HUES6 (cell line): ENCODE results near the gene HOMER2.
A peak's percentile ranks its signal among the peaks of the same experiment; 100 is the strongest.
"Not testable (repeated sequence)": the region's sequence is repeated elsewhere in the genome, so short reads cannot be mapped to it uniquely, and the experiment has no call there.

Source experiments
- H3K27ac ChIP-seq: 2 replicates; pipeline ENCODE4 v1.7.0; 2013; ENCODE audit warnings: low read depth, mild to moderate bottlenecking, low read length, inconsistent platforms
- H3K27me3 ChIP-seq: 2 replicates; pipeline ENCODE4 v1.6.1; 2013; ENCODE audit warnings: low read length; ENCODE audit not compliant: control insufficient read depth, insufficient read depth
- H3K36me3 ChIP-seq: 2 replicates; pipeline ENCODE4 v1.6.1; 2013; ENCODE audit warnings: low read length; ENCODE audit not compliant: control insufficient read depth, insufficient read depth
- H3K4me1 ChIP-seq: 2 replicates; pipeline ENCODE4 v1.6.1; 2013; ENCODE audit warnings: low read length; ENCODE audit not compliant: control insufficient read depth, insufficient read depth
- H3K4me3 ChIP-seq: 2 replicates; pipeline ENCODE4 v1.5.1; 2013; ENCODE audit warnings: low read depth, low read length
- H3K9ac ChIP-seq: one replicate; pipeline ENCODE4 v1.6.1; 2013; ENCODE audit warnings: mild to moderate bottlenecking, low read length
- H3K9me3 ChIP-seq: 2 replicates; pipeline ENCODE4 v1.6.1; 2013; ENCODE audit warnings: low read depth, low read length; ENCODE audit not compliant: control insufficient read depth, insufficient read depth

Gene HOMER2

GRCh38 chr15:82830427-82831173 is 121.9 kb downstream of the HOMER2 start:
- peaks cover 87% of the 10 kb centered on the region for H3K36me3 ChIP-seq
- H3K9me3 ChIP-seq = no peaks in the 10 kb centered on the region
- H3K4me1 ChIP-seq = no peaks in the 10 kb centered on the region
- H3K4me3 ChIP-seq = no peak overlapping the region
- no peaks in the 10 kb centered on the region for H3K27me3 ChIP-seq
- H3K9ac ChIP-seq = no peak overlapping the region
- H3K27ac ChIP-seq = no peak overlapping the region

DNA sequence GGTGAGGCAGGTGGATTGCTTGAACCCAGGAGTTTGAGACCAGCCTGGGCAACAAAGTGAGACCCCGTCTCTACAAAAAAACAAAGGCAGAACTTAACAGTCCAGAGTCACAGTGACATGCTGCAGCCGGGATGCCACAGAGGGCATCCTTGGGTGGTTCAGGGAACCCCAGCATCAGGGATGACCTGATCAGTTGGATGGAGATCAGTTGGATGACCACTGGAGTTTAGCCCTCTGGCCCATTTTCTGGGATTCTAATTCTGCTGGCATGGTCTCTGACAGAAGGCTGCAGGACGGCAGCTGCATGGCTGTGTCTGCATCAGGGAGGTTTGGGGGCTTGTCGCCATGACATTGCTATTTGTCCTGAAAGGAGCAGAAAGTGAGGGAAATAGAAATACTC is 123.3 kb downstream of the HOMER2 start:
- peaks cover 75% of the 10 kb centered on the region for H3K36me3 ChIP-seq
- H3K27ac ChIP-seq = no peak overlapping the region

DNA sequence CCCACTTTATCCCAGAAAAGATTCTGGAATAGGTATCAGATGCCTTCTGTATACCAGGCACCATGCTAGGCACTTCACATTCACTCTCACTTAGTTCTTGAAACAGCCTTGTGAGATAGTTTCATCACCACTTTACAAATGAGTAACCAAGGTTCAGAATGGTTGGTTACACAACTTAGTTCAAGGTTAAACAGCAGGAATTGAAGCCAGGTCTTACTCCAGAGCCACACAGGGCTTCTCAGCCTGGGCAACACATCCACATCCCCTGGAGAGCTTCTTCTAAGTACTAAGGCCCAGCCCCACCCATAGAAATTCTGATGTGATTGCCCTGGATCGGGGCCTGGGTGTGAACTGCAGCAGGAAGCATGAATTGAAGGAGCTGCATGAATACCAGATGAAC is 124.4 kb downstream of the HOMER2 start:
- Histone ChIP-seq H3K27me3 (no peaks in the 10 kb centered on the region), H3K9ac (no peak overlapping the region), H3K36me3 (peaks cover 71% of the 10 kb centered on the region), H3K9me3 (no peaks in the 10 kb centered on the region), H3K27ac (no peak overlapping the region), H3K4me1 (no peaks in the 10 kb centered on the region), H3K4me3 (no peak overlapping the region)

More for the DNA sequence above, 123.3 kb downstream of the HOMER2 start:
- Histone ChIP-seq H3K9ac (no peak overlapping the region), H3K9me3 (no peaks in the 10 kb centered on the region), H3K4me1 (no peaks in the 10 kb centered on the region), H3K4me3 (no peak overlapping the region), H3K27me3 (no peaks in the 10 kb centered on the region)

GRCh38 chr15:82823049-82823448 is 129.5 kb downstream of the HOMER2 start:
- peaks cover 60% of the 10 kb centered on the region for H3K36me3 ChIP-seq
- no peaks in the 10 kb centered on the region for H3K9me3 ChIP-seq
- H3K4me3 ChIP-seq = no peak overlapping the region
- no peak overlapping the region for H3K27ac ChIP-seq
- H3K9ac ChIP-seq = no peak overlapping the region
- H3K27me3 ChIP-seq = no peaks in the 10 kb centered on the region
- no peaks in the 10 kb centered on the region for H3K4me1 ChIP-seq

- H3K27ac ChIP-seq, H3K4me3 ChIP-seq, H3K4me1 ChIP-seq, H3K27me3 ChIP-seq, H3K9ac ChIP-seq, H3K9me3 ChIP-seq: not testable (repeated sequence)
- H3K36me3 ChIP-seq = peaks cover 60% of the 10 kb centered on the region
Measured at GRCh38 chr15:82821851-82822250, 130.7 kb downstream of the HOMER2 start.

GRCh38 chr15:82821396-82821795 is 131.1 kb downstream of the HOMER2 start:
- H3K4me1 ChIP-seq, H3K9ac ChIP-seq, H3K27ac ChIP-seq, H3K27me3 ChIP-seq, H3K4me3 ChIP-seq, H3K9me3 ChIP-seq: not testable (repeated sequence)
- peaks cover 60% of the 10 kb centered on the region for H3K36me3 ChIP-seq

- H3K4me1 ChIP-seq = no peaks in the 10 kb centered on the region
- no peak overlapping the region for H3K4me3 ChIP-seq
- H3K9ac ChIP-seq = no peak overlapping the region
- no peaks in the 10 kb centered on the region for H3K9me3 ChIP-seq
- H3K27ac ChIP-seq = no peak overlapping the region
- no peaks in the 10 kb centered on the region for H3K27me3 ChIP-seq
- peaks cover 63% of the 10 kb centered on the region for H3K36me3 ChIP-seq
Measured at GRCh38 chr15:82820128-82820527, 132.4 kb downstream of the HOMER2 start.

GRCh38 chr15:82812994-82813393 is 139.5 kb downstream of the HOMER2 start:
- peaks cover 3% of the 10 kb centered on the region; the same call in 1 of the 2 replicates for H3K4me1 ChIP-seq
- H3K27me3 ChIP-seq = no peaks in the 10 kb centered on the region
- H3K4me3 ChIP-seq = no peak overlapping the region
- H3K36me3 ChIP-seq = peaks cover 35% of the 10 kb centered on the region
- no peaks in the 10 kb centered on the region for H3K9me3 ChIP-seq
- no peak overlapping the region for H3K27ac ChIP-seq
- no peak overlapping the region for H3K9ac ChIP-seq

DNA sequence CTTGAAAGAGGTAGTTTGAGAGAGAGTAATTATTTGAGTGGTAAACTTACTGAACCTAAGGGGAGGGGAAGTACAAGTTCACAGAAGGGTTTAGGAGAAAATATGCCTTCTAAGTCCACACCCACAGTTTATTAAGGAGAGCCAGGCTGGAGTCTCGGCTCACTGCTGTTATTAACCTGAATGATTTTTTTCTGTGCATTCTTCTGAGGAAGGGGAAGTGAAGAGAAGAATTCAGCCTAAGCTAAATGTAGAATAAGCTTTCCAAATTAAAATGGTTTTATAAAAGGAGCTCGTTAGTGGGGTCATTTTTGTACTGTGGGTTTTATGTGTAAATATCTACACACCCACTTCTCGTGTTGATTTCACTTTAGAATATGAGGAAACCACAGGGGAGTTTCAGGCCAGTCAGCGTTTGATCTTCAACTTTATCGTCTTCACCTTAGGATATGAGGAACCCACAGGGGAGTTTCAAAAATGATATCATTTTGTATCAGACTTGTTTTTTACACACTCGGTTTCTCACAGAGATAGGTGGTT is 141.6 kb downstream of the HOMER2 start:
- no peak overlapping the region for H3K27ac ChIP-seq
- peak overlapping the region; percentile 99 for H3K4me3 ChIP-seq
- peaks cover 17% of the 10 kb centered on the region for H3K36me3 ChIP-seq
- H3K9me3 ChIP-seq = no peaks in the 10 kb centered on the region
- H3K9ac ChIP-seq = peak overlapping the region; percentile 82
- H3K4me1 ChIP-seq = peaks cover 3% of the 10 kb centered on the region; the same call in 1 of the 2 replicates
- H3K27me3 ChIP-seq = no peaks in the 10 kb centered on the region

DNA sequence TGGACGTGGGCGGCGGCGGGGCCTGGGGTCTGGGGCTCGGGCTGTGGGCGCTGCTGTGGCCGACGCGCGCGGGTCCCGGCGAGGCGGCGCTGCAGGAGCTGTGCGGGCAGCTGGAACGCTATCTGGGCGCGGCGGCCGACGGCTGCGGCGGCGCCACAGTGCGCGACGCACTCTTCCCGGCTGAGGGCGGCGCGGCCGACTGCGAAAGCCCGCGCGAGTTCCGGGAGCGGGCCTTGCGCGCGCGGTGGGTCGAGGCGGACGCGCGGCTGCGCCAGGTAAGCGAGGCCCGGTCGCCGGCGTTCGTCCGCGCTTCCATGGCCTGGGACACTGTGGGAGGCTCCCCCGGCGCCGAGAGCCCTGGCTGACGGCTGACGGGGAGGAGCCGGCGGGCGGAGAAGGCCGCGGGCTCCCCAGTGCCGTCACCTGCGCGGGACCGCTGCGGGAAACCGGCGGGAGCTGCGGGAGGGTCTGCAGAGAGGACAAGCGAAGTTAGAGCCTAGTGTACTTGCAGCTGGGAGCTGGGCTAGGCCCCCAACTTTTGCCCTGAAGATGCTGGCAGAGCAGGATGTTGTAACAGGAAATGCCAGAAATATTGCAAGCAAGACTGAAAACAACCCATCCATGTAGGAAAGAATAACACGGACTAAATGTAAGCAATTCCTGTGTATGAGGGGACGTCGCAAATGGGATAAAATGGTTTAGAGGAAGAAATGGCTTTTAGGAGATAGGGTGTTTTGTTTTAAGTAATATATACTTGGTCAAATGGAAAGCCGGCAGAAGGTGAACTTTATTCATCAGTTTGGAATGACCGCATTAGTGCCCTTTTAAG is 142.2 kb downstream of the HOMER2 start:
- Histone ChIP-seq H3K36me3 (peaks cover 11% of the 10 kb centered on the region), H3K9me3 (no peaks in the 10 kb centered on the region), H3K27me3 (no peaks in the 10 kb centered on the region), H3K4me3 (peak overlapping the region; percentile 99), H3K4me1 (peaks cover 3% of the 10 kb centered on the region; the same call in 1 of the 2 replicates), H3K27ac (no peak overlapping the region; the same call in 1 of the 2 replicates), H3K9ac (peak overlapping the region; percentile 82)
